HL-60 (cell line): ENCODE measurements around the gene PLXNA2.

Experiments
- REST ChIP-seq: IDR thresholded peaks from 2 replicates; pipeline ENCODE4 v1.6.1; 2012; ENCODE audit warnings: low read depth; ENCODE audit not compliant: insufficient replicate concordance
- TF ChIP-seq, protein P1 (sequence below): IDR thresholded peaks from one replicate; pipeline ENCODE4 v1.5.1; 2011; ENCODE audit warnings: low read length, control low read depth, inconsistent platforms; ENCODE audit not compliant: insufficient read depth

DNA sequence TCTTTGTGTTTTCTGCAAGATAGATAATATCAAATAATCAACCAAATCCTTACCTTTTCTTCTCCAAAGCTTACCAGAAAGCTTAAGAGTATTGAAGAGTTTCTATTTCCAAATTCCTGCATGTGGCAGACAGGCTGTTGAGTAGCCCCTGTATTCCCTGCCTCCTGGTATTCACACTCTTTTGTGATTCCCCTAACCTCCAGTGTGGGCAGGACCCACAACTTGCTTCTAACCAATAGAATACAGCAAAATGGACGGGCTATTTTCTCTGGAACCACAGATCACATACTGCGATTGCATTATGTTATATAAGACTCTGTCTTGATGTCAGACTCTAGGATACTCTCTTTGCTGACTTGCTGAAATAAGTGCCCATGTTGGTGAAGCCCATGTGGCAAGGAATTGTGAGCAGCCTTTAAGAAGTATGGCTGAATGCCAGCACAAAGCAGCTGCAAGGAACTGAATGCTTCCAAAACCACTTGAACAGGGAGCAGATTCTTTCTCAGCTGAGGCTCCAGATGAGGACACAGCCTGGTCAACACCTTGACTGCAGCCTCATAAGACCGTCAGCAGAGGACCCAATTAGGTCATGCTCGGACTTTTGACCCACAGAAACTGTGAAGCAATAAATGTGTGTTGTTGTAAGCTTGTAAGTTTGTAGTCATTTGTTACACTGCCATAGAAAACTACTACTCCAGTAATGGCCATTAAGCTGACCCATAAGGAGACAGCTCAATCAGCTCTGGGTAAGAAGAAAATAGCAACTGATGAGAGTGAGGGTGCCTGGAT lies 47.9 kb upstream of the PLXNA2 start:
- TF ChIP-seq, protein P1, sequence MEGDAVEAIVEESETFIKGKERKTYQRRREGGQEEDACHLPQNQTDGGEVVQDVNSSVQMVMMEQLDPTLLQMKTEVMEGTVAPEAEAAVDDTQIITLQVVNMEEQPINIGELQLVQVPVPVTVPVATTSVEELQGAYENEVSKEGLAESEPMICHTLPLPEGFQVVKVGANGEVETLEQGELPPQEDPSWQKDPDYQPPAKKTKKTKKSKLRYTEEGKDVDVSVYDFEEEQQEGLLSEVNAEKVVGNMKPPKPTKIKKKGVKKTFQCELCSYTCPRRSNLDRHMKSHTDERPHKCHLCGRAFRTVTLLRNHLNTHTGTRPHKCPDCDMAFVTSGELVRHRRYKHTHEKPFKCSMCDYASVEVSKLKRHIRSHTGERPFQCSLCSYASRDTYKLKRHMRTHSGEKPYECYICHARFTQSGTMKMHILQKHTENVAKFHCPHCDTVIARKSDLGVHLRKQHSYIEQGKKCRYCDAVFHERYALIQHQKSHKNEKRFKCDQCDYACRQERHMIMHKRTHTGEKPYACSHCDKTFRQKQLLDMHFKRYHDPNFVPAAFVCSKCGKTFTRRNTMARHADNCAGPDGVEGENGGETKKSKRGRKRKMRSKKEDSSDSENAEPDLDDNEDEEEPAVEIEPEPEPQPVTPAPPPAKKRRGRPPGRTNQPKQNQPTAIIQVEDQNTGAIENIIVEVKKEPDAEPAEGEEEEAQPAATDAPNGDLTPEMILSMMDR: no peak
- TF ChIP-seq REST: no peak
